Activated CD8-positive, alpha-beta memory T cell treated with anti-CD3 and anti-CD28 coated beads, Interleukin-2, amount 50 U/mL, for 1 hour (primary cell): ENCODE data around the gene SH3PXD2A.
"Not testable (repeated sequence)": the region's sequence is repeated elsewhere in the genome, so short reads cannot be mapped to it uniquely, and the experiment has no call there.

ENCODE experiments used
- DNase-seq: peaks from one replicate; pipeline ENCODE4 v3.0.0-alpha.2; 2020; ENCODE audit errors: extremely low read depth

SH3PXD2A gene

GRCh38 chr10:103666087-103666761 is 189.2 kb downstream of the SH3PXD2A start:
- no peak for DNase-seq

DNA sequence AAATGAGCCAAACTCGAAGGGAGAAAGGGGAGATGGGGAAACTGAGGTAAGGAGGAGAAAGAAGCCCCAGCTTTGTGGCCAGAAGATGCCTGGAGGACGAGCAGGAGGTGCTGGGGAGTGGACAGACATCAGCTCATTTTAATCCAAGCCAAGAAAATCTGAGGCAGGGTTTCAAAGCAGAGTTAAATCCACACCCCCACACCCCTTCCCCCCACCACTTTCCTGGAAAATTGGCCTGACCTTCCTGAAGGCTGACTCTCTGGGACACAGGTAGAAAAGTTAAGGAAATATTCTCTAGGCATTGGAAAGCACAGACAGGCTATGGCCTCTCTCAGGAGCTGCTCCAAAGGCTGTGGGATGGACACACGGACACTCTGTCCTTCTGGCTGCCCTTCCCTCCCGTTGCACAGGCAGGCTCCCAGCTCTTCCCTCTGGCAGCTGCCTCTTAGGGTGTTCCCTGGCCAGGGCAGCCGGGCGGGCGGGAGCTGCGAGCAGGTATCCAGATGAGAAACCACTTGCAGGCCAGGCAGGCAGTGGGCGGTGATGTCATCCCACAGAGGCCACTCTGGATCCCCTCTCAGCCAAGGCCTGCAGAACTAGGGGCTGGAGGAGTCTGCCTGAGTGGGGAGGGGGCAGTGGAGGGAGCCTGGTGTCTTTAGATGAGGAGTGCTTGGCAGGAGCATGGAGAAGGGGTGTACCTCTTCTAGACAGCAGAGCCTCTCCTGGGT is 190.1 kb downstream of the SH3PXD2A start:
- DNase-seq = no peak

DNA sequence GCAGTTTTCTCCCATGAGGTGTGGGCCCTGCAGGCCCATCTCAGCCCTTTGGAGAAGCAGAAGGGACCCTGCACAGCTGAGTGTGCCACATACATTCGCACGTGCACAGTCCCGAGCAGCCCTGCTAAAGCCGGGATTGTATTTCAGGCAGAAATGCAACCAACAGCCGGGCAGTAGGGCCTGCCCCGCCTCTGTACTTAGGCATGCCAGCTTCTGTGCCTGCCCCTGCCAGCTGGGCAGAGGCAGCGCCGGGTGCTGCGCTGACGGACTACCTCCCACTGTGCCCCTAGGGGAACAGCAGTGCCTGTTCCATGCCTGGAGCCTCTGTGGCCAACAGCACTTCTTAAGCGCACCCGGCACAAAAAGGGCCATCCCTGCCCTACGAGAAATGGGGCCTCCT is 191.6 kb downstream of the SH3PXD2A start:
- DNase-seq = no peak

- DNase-seq = no peak
Measured at GRCh38 chr10:103663236-103663635, 192.1 kb downstream of the SH3PXD2A start.

- DNase-seq = not testable (repeated sequence)
Measured at GRCh38 chr10:103662704-103663103, 192.7 kb downstream of the SH3PXD2A start.

- no peak for DNase-seq
Measured at GRCh38 chr10:103661198-103661950, 194.0 kb downstream of the SH3PXD2A start.

DNA sequence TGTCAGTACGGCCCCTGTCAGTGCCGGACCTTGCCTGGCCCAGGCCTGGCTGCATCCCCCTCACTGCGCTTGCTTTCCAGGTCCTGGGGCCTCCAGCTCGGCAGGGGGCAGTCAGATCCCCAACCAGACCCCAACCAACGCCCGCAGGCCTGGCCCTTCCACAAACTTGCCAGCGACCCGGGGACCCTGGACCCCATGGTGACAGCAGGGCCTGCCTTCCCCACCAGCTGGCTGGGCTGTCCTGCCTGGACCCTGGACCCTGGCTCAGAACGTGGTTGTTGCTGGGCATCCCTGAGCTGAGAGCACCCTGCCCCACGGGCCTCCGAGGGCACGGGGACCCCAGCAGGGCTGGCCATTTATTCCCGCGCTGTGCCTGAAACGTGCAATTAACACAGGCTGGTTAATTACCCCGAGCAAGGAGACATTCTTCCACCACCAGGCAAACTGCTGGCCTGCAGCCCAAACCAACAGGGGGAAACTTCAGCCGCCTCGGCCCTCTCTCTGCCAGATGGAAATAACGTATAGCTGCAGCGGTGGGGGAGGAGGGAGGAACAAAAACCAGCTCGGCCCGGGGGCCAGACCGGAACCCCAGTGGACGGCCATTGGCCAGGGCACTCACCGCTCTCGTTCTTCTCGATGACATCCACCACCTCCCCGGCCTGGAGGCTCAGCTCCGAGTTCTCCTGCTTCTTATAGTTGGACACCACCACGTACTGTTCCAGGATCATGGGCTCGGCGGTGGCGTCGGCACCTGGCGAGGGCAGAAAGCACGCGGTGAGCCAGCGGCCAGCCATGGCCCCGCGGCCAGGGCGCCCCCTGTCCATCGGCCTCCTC is 194.8 kb downstream of the SH3PXD2A start:
- no peak for DNase-seq

- DNase-seq = no peak
Measured at GRCh38 chr10:103659674-103660363, 195.6 kb downstream of the SH3PXD2A start.

GRCh38 chr10:103658049-103658577 is 197.3 kb downstream of the SH3PXD2A start:
- no peak for DNase-seq

- no peak for DNase-seq
Measured at GRCh38 chr10:103657061-103657591, 198.2 kb downstream of the SH3PXD2A start.

DNA sequence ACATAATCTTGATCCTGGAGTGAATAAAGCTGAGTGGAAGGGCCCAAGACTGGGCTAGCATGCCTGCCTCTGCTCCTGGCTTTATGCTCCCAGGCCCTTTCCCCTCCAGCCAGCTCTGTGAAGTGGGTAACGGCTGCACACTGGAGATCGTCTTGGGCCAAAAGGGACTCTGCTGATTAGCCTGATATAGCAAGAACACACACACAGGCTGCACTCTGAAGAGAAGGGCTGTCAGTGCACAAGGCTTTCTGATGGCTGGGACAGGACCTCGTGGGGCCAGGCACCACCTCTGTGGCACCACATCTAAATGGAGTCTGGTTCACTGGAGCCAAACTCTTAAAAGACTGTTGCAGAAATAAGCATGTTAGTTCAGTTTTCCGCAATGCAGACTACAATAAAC is 200.5 kb downstream of the SH3PXD2A start:
- DNase-seq = no peak

DNA sequence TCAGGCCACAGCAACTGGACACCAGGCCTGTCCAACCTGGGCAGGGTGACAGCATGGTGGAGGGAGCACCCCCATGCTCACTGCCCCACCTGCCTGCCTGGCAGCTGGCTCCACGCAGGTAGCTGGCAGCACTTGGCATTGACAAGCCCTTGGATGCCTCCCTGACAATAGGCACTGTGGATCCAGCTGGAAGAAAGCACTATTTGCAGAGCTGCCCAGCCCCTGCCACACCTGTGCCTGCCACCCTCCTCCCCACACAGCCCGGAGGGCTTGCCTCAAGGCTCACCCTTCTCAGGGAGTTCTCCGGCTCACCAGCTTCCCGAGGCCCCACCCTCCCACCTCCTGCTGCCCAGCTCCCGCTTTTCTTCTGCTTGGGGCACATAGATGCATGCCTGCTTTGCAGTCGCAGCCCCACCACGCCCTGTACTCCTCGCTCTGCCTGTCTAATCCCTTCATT is 201.8 kb downstream of the SH3PXD2A start:
- DNase-seq = no peak

DNA sequence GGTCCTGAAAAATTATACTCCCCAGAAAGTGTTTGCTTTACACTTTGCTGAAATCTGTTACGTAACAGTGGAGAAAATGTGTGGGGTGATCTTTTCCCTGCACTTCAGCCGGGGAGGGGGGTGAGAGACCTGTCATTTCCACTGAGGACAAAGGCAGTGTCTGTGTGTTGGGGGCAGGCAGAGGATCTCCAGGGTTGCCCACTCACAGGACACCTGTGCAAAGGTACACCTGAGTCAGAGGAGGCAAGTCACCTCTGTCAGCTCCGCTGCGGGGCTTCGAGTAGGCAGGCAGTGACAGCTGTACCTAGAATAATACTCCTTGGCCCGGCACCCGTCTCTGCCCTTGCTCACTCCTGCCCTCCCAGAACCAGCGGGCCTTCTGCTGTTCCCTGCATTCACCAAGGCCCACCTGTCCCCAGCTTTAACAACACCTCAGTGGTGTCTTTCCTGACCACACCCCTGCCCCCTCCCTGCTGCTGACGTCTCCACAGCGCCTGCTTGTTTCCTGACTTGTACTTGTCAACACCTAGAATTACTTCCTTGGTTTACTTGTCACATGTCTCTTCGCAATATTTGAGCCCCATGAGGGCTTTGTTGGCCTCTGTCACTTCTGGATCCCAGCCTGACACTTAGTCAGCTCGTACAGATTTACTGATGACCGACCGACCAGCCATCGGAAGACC is 202.6 kb downstream of the SH3PXD2A start:
- DNase-seq = no peak

DNA sequence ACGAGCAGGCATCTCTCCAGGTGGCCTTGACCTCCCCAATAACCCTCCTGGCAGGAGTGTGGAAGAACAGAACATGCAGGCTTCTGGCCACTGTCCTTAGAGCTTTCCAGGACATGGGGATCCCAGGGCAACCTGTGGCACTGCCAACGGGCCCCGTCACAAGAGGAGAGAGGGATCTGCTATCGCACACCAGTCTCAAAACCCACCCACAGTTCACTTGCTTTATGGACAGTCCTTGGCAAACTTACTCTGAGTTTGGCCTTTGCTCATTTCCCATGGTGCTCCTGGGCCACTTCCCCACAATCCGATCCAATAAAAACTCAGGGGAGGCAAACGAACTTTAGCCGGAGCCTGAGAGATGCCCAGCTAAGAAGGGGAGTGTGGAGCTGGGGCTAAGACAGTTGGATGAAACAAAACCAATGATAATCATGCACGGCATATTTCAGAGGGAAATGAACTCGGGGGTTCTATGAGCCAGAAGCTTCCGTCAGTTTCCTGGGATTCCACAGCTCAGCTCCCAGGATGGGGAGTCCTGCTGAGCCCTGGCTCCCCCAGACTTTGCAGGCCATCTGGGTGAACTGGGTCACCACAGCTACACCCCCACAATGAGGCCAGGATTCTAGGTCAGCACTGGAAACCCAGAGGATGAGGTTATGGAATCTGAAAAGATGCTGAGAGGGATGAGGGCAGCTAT is 203.4 kb downstream of the SH3PXD2A start:
- no peak for DNase-seq

DNA sequence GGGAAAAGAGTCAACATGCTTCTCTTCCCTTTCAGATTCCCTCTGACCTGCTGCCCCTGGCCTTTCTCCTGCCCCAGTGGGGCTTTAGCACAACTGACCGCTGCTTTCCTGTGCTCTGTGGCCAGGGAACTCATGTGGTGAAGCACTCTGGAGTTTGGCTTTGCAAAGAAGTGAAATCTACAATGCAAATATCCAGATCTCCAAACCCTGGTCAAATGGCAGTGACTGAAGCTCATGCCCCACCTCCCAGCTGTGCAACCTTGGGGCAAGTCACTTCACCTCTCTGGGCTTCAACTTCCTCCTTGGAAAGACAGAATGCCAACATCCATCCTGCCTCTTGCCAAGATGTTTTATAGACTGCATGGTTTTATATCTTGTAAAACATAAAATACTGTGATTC is 204.0 kb downstream of the SH3PXD2A start:
- no peak for DNase-seq

DNA sequence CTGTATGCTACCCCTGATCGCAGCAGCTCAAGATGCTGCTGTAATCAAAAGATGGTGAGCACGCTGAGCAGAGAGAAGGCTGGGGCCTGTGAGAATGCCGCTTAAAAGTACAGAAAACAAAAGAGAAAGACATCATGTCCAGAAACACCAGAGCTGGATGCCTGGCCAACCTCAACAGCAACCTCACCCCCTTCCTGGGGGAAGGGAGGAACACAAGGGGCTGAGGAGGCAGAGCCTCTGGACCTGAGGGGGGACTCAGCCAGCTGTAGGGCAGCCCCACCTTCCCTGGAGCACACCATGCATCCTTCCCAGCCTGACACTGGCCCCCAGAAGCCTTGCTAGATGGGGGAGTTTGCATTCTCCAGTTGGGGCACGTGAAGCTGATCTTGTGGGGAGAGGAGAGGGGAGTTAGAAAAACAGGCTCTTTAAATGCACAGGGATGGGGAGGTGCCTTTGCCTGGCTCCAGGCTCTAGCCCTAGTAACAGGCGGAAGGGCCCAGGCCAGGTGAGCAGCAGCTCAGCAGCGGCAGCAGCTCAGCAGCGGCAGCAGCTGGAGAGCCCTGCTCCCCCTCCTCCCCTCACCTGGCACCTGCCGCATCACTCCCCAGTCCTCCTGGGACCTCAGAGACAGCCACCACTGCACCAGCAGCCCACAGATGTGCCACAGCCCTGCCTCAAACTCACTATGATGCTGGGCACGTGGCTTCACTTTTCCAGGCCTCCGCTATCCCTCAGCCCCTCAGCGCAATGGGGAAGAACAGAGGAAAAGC is 205.5 kb downstream of the SH3PXD2A start:
- DNase-seq = no peak

DNA sequence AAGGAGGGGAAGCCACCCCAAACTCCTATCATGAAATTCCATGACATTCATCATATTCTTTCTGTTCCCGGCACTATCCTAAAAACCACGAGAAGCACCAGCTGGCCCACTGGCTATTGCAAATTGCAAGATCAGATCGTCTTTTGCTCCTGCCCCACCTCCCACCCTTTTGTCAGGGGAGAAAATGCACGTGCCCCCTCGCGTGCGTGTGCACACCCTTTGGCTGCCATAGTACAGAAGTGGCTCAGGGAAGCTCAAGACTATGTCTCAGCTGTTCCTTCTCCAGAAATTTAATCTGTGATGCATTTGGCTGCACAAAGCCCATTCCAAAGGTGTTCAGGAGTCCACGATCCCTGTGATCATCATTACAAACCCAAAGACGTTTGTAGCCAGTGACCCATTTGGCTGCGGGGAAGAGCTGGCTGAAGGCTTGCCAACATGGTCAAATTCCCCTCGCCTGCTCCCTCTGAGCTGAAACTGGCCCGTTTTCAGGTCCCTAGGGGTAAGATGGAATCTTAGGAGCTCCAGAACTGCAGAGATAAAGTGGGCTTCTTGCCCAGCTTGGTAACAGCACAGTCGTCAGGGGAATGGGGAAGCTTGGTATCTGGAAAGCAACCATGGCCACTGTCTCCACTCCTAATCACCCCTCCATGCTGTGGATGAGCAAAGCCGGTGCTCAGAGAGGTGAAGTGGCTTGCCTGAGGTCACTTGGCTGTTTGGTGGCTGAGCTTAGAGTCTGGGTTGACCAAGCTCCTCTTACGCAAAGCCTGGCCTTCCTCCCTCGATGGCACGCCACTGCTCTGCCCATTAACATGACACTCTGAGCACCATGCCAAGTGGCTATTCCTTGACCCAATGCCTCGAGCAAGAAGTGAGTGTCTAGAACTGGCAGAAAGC is 206.5 kb downstream of the SH3PXD2A start:
- no peak for DNase-seq

GRCh38 chr10:103648251-103648635 is 207.1 kb downstream of the SH3PXD2A start:
- DNase-seq = no peak
